ENCODE results near the gene CCDC102A.
A peak's percentile ranks its signal among the peaks of the same experiment; 100 is the strongest.

Gene CCDC102A

DNA sequence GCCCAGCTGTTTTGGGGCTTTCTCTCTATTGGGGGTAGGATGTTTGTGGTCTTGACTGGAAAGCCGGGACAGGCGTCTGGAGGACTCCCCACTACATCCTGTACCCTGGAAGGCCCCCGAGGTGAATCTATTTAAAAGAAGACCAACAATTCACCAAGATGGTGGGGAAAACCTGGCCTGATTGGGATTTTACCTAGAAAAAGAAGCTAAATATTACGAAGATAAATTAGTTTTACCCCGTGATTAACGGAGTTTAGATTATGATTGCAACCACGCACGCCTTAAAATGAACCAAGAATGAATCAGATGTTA lies 779 bp upstream of the CCDC102A start:
- TF ChIP-seq, protein P1, sequence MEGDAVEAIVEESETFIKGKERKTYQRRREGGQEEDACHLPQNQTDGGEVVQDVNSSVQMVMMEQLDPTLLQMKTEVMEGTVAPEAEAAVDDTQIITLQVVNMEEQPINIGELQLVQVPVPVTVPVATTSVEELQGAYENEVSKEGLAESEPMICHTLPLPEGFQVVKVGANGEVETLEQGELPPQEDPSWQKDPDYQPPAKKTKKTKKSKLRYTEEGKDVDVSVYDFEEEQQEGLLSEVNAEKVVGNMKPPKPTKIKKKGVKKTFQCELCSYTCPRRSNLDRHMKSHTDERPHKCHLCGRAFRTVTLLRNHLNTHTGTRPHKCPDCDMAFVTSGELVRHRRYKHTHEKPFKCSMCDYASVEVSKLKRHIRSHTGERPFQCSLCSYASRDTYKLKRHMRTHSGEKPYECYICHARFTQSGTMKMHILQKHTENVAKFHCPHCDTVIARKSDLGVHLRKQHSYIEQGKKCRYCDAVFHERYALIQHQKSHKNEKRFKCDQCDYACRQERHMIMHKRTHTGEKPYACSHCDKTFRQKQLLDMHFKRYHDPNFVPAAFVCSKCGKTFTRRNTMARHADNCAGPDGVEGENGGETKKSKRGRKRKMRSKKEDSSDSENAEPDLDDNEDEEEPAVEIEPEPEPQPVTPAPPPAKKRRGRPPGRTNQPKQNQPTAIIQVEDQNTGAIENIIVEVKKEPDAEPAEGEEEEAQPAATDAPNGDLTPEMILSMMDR (conservative IDR thresholded peaks at IDR 0.05; ENCODE audit: low read depth, low read length) = no peak
- DNase-seq (ENCODE audit: low read depth) = peak; percentile 28
- peak overlapping the region; percentile 70 for H3K4me3 ChIP-seq (ENCODE audit: low read depth, low read length)

DNA sequence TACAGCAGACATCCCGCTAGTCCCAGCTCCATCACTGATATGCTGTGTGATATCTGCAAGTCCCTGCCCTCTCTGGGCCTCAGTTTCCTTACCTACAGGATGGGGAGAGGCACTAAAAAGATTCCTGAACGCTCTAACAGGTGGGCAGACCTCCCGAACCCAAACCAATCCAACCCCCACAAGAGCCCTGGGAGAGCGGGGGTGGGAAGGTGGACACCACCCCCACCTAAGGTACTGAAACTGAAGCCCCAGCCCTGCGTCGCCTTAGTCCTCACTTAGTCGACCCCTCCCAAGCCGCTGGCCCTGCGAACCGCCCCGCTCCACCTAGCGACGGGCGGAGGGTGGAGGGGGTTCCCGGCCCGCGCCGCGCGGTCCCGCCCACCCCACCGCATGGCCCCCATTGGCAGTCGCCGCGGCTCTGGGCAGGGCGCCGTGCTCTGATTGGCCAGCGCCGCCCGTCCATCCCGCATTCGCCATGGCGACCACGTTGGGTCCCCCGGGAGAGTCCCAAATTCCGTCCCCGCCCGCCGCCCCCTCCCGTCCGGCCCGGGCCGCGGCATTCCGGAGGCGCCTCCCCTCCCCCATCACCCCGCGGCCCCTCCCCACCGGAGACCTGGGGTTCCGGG lies 578 bp downstream of the CCDC102A start:
- H3K4me3 ChIP-seq (ENCODE audit: low read depth, low read length) = peak overlapping the region; percentile 70
- TF ChIP-seq, protein P1 (conservative IDR thresholded peaks at IDR 0.05; ENCODE audit: low read depth, low read length) = no peak
- peak; percentile 92 for DNase-seq (ENCODE audit: low read depth)

DNA sequence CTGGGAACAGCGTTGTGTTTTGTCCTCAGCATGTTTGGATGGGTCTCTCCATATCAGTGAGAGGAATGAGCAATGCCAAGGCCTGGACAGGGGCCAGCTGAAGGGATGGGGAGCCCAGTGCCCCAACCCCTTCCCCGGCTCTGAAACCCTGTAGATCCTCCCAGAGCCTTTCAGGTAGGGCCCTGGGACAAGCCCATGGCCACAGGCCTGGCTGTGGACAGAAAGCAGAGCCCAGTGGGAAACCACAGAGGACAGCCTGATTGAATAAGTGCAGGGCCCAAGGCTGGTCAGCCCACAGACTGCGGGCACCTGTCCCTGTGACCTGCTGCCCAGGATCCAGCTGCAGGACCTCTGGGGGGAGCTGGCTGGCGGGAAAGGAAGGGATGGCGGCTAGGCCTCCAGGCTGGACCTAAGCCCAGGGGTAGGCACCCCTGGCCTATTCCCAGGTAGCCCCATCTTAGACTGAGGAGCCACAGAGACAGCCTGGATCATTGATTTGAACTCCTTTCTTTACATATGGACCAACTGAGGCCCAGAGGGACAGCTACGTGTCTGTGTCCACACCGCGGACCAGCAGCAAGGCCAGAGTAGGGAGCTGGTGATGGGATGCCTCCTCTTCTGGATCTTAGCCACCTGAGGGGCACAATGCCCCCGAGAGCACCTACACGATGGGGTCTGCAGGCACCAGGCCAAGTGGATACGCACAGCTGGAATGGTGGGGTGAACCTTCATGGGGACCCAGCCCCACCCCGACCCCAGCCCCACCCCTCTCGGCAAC lies 1.3 kb downstream of the CCDC102A start:
- TF ChIP-seq, protein P1 (conservative IDR thresholded peaks at IDR 0.05; ENCODE audit: low read depth, low read length) = no peak
- peak overlapping the region; percentile 70 for H3K4me3 ChIP-seq (ENCODE audit: low read depth, low read length)
- no peak for DNase-seq (ENCODE audit: low read depth)

DNA sequence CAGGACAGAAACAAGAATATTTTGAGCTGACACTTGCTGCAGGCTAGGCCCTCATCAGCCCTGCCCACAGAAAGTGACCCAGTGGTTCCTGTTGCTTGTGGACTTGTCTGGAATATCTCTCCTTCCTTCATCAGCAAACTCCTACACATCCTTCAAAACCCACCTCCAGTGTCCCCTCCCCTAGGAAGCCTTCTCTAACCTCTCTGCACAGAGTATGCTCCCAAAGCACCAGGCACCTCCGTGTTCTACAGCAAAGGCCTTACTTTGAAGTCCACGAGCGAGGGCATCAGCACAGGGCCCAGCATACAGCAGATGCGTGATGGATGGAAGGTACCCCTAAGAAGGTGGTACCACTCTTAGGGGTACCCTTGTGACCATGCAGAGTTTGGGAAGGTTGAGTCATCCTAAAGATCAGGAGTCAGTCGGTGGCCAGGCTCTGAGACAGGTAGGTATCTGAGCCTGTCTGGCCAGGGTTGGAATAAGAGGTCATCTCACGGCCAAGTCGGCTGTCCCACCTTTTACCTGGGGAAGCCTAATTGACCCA lies 2.0 kb downstream of the CCDC102A start:
- TF ChIP-seq, protein P1 (conservative IDR thresholded peaks at IDR 0.05; ENCODE audit: low read depth, low read length) = no peak
- DNase-seq (ENCODE audit: low read depth) = no peak
- no peak overlapping the region for H3K4me3 ChIP-seq (ENCODE audit: low read depth, low read length)

DNA sequence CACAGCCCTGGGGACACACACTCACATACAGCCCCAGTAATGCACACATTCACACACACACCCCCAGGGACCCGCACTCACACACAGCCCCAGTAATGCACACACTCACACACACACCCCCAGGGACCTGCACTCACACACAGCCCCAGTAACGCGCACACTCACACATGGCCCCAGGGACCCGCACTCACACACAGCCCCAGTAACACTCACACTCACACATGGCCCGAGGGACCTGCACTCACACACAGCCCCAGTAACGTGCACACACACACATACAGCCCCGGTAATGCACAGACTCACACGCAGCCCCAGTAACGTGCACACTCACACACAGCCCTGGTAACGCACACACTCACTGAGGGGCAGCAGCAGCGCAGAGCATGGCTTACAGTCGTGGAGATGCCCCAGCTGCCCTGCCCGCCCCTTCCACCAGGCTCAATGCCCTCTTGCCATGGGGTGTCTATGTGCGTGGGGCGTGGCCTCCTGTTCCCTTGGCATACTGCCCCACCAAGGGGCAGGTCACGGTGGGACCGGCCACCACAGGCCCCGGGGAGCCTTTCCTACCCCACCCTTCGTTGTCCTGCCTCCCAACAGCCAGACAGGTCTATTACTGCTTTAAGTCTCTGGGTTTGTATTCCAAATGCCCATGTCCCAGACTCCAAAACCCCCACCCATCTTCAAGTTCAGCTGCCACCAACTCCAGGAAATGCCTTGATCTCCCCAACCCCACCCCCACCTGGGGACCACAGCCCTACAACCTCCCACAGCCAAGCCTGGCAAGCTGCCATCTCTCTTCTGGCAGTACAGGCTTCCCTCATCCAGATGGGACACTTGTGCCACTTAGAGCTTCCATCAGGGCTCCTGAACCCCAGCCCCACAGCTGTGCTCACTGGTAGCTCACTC lies 2.7 kb downstream of the CCDC102A start:
- TF ChIP-seq, protein P1 (conservative IDR thresholded peaks at IDR 0.05; ENCODE audit: low read depth, low read length) = no peak
- no peak overlapping the region for H3K4me3 ChIP-seq (ENCODE audit: low read depth, low read length)
- DNase-seq (ENCODE audit: low read depth) = no peak

DNA sequence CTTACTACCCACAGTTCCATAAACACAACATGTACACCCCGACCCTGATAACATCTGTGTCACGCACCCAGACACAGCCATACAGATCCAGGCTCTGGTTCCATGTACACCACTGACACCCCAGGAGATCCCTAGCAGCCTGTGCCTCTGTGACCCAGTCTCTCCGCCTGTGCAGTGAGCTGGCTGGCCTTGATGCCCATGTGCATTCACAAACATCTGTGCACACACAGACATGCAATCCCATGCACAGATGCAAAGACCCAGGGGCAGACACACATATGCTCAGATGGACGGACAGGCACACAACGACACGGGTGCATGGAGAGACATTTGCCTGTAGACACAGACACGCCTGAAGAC lies 4.1 kb downstream of the CCDC102A start:
- no peak overlapping the region for H3K4me3 ChIP-seq (ENCODE audit: low read depth, low read length)
- TF ChIP-seq, protein P1 (conservative IDR thresholded peaks at IDR 0.05; ENCODE audit: low read depth, low read length) = no peak
- DNase-seq (ENCODE audit: low read depth) = no peak

Data from choroid plexus epithelial cell (primary cell).